Neural cell (in vitro differentiated cells): ENCODE data around the gene PARL.

ENCODE experiments used
- EP300 ChIP-seq: fragments of 450-650 bp; conservative IDR thresholded peaks from 2 replicates; pipeline ENCODE4 v1.6.1; 2014; ENCODE audit warnings: antibody characterized with exemption, mild to moderate bottlenecking, moderate library complexity; ENCODE audit not compliant: poor library complexity, severe bottlenecking
- EZH2 ChIP-seq: fragments of 200-600, 300-800 bp; shearing (Covaris generic), sonication (generic); IDR thresholded peaks from 2 replicates; pipeline ENCODE4 v1.6.1; 2014; ENCODE audit warnings: antibody characterized with exemption, low read length, borderline replicate concordance, mild to moderate bottlenecking; ENCODE audit not compliant: insufficient read depth, poor library complexity, severe bottlenecking
- POLR2AphosphoS5 ChIP-seq: IDR thresholded peaks from 2 replicates; pipeline ENCODE4 v1.6.1; 2012
- SMC3 ChIP-seq: fragments of 450-650 bp; conservative IDR thresholded peaks from 2 replicates; pipeline ENCODE4 v1.6.1; 2014; ENCODE audit warnings: antibody characterized with exemption, mild to moderate bottlenecking, moderate library complexity; ENCODE audit not compliant: poor library complexity
- TAF1 ChIP-seq: IDR thresholded peaks from 2 replicates; pipeline ENCODE4 v1.6.1; 2012; ENCODE audit warnings: low read depth
- TF ChIP-seq, protein P1 (sequence below): fragments of 450-650 bp; IDR thresholded peaks from 2 replicates; pipeline ENCODE4 v1.5.1; 2014; ENCODE audit warnings: antibody characterized with exemption, mild to moderate bottlenecking, moderate library complexity; ENCODE audit not compliant: poor library complexity, severe bottlenecking
- TF ChIP-seq, protein P2 (sequence below): IDR thresholded peaks from 2 replicates; pipeline ENCODE4 v1.6.1; 2012; ENCODE audit warnings: borderline replicate concordance

- TF ChIP-seq, protein P1, sequence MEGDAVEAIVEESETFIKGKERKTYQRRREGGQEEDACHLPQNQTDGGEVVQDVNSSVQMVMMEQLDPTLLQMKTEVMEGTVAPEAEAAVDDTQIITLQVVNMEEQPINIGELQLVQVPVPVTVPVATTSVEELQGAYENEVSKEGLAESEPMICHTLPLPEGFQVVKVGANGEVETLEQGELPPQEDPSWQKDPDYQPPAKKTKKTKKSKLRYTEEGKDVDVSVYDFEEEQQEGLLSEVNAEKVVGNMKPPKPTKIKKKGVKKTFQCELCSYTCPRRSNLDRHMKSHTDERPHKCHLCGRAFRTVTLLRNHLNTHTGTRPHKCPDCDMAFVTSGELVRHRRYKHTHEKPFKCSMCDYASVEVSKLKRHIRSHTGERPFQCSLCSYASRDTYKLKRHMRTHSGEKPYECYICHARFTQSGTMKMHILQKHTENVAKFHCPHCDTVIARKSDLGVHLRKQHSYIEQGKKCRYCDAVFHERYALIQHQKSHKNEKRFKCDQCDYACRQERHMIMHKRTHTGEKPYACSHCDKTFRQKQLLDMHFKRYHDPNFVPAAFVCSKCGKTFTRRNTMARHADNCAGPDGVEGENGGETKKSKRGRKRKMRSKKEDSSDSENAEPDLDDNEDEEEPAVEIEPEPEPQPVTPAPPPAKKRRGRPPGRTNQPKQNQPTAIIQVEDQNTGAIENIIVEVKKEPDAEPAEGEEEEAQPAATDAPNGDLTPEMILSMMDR = no peak
- TF ChIP-seq, protein P2, sequence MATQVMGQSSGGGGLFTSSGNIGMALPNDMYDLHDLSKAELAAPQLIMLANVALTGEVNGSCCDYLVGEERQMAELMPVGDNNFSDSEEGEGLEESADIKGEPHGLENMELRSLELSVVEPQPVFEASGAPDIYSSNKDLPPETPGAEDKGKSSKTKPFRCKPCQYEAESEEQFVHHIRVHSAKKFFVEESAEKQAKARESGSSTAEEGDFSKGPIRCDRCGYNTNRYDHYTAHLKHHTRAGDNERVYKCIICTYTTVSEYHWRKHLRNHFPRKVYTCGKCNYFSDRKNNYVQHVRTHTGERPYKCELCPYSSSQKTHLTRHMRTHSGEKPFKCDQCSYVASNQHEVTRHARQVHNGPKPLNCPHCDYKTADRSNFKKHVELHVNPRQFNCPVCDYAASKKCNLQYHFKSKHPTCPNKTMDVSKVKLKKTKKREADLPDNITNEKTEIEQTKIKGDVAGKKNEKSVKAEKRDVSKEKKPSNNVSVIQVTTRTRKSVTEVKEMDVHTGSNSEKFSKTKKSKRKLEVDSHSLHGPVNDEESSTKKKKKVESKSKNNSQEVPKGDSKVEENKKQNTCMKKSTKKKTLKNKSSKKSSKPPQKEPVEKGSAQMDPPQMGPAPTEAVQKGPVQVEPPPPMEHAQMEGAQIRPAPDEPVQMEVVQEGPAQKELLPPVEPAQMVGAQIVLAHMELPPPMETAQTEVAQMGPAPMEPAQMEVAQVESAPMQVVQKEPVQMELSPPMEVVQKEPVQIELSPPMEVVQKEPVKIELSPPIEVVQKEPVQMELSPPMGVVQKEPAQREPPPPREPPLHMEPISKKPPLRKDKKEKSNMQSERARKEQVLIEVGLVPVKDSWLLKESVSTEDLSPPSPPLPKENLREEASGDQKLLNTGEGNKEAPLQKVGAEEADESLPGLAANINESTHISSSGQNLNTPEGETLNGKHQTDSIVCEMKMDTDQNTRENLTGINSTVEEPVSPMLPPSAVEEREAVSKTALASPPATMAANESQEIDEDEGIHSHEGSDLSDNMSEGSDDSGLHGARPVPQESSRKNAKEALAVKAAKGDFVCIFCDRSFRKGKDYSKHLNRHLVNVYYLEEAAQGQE = no peak
- TF ChIP-seq EZH2 (no peak), EP300 (no peak), POLR2AphosphoS5 (no peak), TAF1 (no peak), SMC3 (no peak)
Measured at GRCh38 chr3:183796372-183796771, 88.3 kb downstream of the PARL start.
